PC-9 (cell line): Measurements from ENCODE around the gene DCDC2B.

Experiments used
- EZH2 ChIP-seq: fragments of 200-600 bp; sonication (generic); IDR thresholded peaks from 2 replicates; pipeline ENCODE4 v1.8.0; 2017; ENCODE audit warnings: antibody characterized with exemption, low read depth
- TF ChIP-seq, protein P1 (sequence below): fragments of 200-600 bp; sonication (generic); conservative IDR thresholded peaks from 2 replicates; pipeline ENCODE4 v1.6.1; 2017; ENCODE audit warnings: mixed run types, antibody characterized with exemption, mild to moderate bottlenecking, moderate library complexity

DNA sequence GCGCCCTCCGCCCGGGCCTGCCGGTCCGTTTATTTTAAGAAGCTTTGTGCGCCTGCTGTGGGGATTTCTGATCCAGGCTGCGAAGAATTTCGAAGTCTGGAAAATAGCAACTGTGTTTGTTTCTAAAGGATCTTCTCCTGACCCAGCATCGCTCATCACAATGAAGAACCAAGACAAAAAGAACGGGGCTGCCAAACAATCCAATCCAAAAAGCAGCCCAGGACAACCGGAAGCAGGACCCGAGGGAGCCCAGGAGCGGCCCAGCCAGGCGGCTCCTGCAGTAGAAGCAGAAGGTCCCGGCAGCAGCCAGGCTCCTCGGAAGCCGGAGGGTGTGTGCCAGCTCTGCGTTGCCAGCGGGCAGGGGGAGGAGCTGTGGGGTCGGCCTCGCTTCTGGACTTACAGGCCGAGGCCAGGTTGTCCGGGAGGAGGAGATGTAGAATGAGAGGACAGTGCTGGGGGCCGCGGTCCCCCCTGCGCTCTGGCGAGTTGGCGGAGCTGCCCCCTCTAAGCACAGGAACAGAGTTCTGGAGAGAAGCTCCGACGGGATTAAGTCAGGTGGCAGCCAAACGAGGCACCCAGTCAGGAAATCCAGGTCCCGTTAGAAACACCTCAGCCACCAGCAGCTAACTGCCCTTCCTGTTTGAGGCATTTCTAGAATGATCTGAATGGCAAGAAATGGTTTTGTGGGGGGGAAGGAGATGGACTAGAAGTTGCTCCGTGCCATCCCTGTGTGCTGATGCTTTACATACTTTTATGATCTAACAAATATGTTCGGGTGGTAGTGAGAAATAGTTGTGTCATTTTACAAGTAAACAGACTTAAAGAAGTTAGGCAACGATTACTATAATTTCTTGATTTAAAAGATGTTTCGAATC lies 28.5 kb upstream of the DCDC2B start:
- TF ChIP-seq, protein P1, sequence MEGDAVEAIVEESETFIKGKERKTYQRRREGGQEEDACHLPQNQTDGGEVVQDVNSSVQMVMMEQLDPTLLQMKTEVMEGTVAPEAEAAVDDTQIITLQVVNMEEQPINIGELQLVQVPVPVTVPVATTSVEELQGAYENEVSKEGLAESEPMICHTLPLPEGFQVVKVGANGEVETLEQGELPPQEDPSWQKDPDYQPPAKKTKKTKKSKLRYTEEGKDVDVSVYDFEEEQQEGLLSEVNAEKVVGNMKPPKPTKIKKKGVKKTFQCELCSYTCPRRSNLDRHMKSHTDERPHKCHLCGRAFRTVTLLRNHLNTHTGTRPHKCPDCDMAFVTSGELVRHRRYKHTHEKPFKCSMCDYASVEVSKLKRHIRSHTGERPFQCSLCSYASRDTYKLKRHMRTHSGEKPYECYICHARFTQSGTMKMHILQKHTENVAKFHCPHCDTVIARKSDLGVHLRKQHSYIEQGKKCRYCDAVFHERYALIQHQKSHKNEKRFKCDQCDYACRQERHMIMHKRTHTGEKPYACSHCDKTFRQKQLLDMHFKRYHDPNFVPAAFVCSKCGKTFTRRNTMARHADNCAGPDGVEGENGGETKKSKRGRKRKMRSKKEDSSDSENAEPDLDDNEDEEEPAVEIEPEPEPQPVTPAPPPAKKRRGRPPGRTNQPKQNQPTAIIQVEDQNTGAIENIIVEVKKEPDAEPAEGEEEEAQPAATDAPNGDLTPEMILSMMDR = no peak
- TF ChIP-seq EZH2 = no peak
